Spleen (tissue), 7 donors: ENCODE results near the gene FBXO9.

Experiments
- POLR2A ChIP-seq, 3 donors: fragments of 450-650 bp; IDR thresholded peaks; one replicate each; pipeline ENCODE4 v1.5.1; 2017; ENCODE audit warnings: antibody characterized with exemption in 3 of 3, mild to moderate bottlenecking in 1 of 3
- POLR2AphosphoS5 ChIP-seq, 3 donors: sonication (generic); formaldehyde crosslinking; IDR thresholded peaks; one replicate each; pipeline ENCODE4 v1.5.1; 2017; ENCODE audit warnings: antibody characterized with exemption in 3 of 3
- TF ChIP-seq, protein P1 (sequence below), 11 experiments: fragments of 200-600 bp in 7 of 11; fragments of 450-650 bp in 4 of 11; sonication (generic) in 4 of 11; IDR thresholded peaks in 8 of 11; conservative IDR thresholded peaks in 3 of 11; 1 replicate in 7 of 11; 2 replicates in 4 of 11; pipeline versions ENCODE4 v1.4.0 to v1.8.0; 2016 to 2021; ENCODE audit warnings: antibody characterized with exemption in 11 of 11, inconsistent platforms in 4 of 11, mild to moderate bottlenecking in 1 of 11
- donor health status: DM: no; HTN: no; CAD: no; lungs with moderate emphysema.
- donor health status: DM: no; HTN: no; CAD: no.
- donor health status: DM: no; HTN: no; CAD: no.

DNA sequence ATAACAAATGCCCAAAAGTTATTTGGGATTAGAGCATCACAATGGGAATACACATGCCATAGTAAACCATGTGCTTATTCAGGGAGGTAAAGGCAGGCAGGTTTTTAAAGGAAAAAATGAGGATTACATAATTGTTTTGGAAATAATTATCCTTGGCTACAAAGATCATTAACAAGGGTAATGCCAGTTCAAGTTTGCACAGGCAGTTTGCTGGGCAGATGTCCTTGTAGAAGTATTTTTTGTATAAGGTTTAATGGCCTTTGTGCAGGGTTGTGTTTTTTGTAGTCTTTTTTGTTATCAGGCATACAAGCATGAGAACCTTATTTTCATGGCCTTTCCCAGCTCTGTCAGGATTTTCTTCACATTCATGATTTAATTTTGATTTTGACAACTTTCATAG is 24.7 kb downstream of the FBXO9 start:
- TF ChIP-seq, protein P1, sequence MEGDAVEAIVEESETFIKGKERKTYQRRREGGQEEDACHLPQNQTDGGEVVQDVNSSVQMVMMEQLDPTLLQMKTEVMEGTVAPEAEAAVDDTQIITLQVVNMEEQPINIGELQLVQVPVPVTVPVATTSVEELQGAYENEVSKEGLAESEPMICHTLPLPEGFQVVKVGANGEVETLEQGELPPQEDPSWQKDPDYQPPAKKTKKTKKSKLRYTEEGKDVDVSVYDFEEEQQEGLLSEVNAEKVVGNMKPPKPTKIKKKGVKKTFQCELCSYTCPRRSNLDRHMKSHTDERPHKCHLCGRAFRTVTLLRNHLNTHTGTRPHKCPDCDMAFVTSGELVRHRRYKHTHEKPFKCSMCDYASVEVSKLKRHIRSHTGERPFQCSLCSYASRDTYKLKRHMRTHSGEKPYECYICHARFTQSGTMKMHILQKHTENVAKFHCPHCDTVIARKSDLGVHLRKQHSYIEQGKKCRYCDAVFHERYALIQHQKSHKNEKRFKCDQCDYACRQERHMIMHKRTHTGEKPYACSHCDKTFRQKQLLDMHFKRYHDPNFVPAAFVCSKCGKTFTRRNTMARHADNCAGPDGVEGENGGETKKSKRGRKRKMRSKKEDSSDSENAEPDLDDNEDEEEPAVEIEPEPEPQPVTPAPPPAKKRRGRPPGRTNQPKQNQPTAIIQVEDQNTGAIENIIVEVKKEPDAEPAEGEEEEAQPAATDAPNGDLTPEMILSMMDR (IDR thresholded peaks at IDR 0.05 in 8 of 11, conservative IDR thresholded peaks at IDR 0.05 in 3 of 11): no peak
- TF ChIP-seq POLR2A (IDR thresholded peaks at IDR 0.05): no peak
- no peak for TF ChIP-seq POLR2AphosphoS5 (IDR thresholded peaks at IDR 0.05)
